GM10847 (cell line): ENCODE results near the gene RPL38.

Source experiments
- POLR2A ChIP-seq: IDR thresholded peaks from 2 replicates; pipeline ENCODE4 v1.6.1; 2011; ENCODE audit not compliant: insufficient read length; ENCODE audit errors: extremely low read depth

Gene RPL38

GRCh38 chr17:74244128-74244527 is 40.6 kb downstream of the RPL38 start:
- no peak for TF ChIP-seq POLR2A

GRCh38 chr17:74244548-74244947 is 41.1 kb downstream of the RPL38 start:
- TF ChIP-seq POLR2A: no peak

- no peak for TF ChIP-seq POLR2A
These were observed 41.8 kb downstream of the RPL38 start for GRCh38 chr17:74245145-74245831.

GRCh38 chr17:74245871-74246270 is 42.4 kb downstream of the RPL38 start:
- TF ChIP-seq POLR2A: no peak

- no peak for TF ChIP-seq POLR2A
These were observed 46.3 kb downstream of the RPL38 start for GRCh38 chr17:74249590-74250270.

GRCh38 chr17:74250324-74250995 is 47.0 kb downstream of the RPL38 start:
- no peak for TF ChIP-seq POLR2A

GRCh38 chr17:74251051-74251450 is 47.6 kb downstream of the RPL38 start:
- no peak for TF ChIP-seq POLR2A

GRCh38 chr17:74251569-74251968 is 48.1 kb downstream of the RPL38 start:
- no peak for TF ChIP-seq POLR2A

- no peak for TF ChIP-seq POLR2A
These were observed 48.7 kb downstream of the RPL38 start for GRCh38 chr17:74252211-74252610.

- TF ChIP-seq POLR2A: no peak
These were observed 49.6 kb downstream of the RPL38 start for GRCh38 chr17:74253036-74253435.

GRCh38 chr17:74257311-74257710 is 53.8 kb downstream of the RPL38 start:
- TF ChIP-seq POLR2A: no peak

- no peak for TF ChIP-seq POLR2A
These were observed 56.4 kb downstream of the RPL38 start for GRCh38 chr17:74259667-74260524.
